Activated CD4-positive, alpha-beta memory T cell treated with anti-CD3 and anti-CD28 coated beads, Interleukin-2, amount 10 ng/mL, durations not matched to agents 7 days and 5 days (primary cell): ENCODE data around the gene PEG3. TPM values are rescaled to one million over a fixed set of nuclear protein-coding genes. Genes with fewer than 3 reads are reported as not detected.
A peak's percentile ranks its signal among the peaks of the same experiment; 100 is the strongest.
"Not testable (repeated sequence)": the region's sequence is repeated elsewhere in the genome, so short reads cannot be mapped to it uniquely, and the experiment has no call there.

Experiments
- CTCF ChIA-PET: fragments of 350-600 bp; sonication (Branson Sonifier 250); formaldehyde crosslinking; loops from one replicate; lab custom pipeline; 2021; ENCODE audit warnings: antibody characterized with exemption, inconsistent platforms; lab: Charles Lee
- POLR2A ChIA-PET: fragments of 350-600 bp; sonication (Branson Sonifier 250); formaldehyde crosslinking; loops from one replicate; lab custom pipeline; 2021; ENCODE audit warnings: antibody characterized with exemption; lab: Charles Lee
- DNase-seq: peaks from one replicate; pipeline ENCODE4 v3.0.0-alpha.2; 2020
- H3K27ac Mint-ChIP-seq: one replicate; pipeline ENCODE4 v1.8.0; 2021; ENCODE audit warnings: mild to moderate bottlenecking, mixed read lengths
- H3K27me3 Mint-ChIP-seq: one replicate; pipeline ENCODE4 v1.8.0; 2021; ENCODE audit warnings: mixed read lengths
- H3K36me3 Mint-ChIP-seq: one replicate; pipeline ENCODE4 v1.8.0; 2021; ENCODE audit warnings: low read depth, mixed read lengths
- H3K4me1 Mint-ChIP-seq: one replicate; pipeline ENCODE4 v1.8.0; 2021; ENCODE audit warnings: mixed read lengths
- H3K4me3 Mint-ChIP-seq: one replicate; pipeline ENCODE4 v1.8.0; 2021; ENCODE audit warnings: mild to moderate bottlenecking, mixed read lengths
- H3K9me3 Mint-ChIP-seq: one replicate; pipeline ENCODE4 v1.8.0; 2021; ENCODE audit warnings: mixed read lengths
- total RNA-seq, 2 experiments: library from RNA; stranded (reverse); gene quantifications; one replicate each; pipeline ENCODE4 v1.2.3, GENCODE V29; 2021

Gene PEG3
- total RNA-seq, 2 experiments from 2014 or later = not detected

GRCh38 chr19:56862741-56863140, 22.2 kb upstream of the PEG3 start:
- no peak for DNase-seq
- ChIA-PET POLR2A (no interaction called here), CTCF (no interaction called here)
- H3K27me3 Mint-ChIP-seq = no peaks in the 10 kb centered on the region
- H3K36me3 Mint-ChIP-seq = no peaks in the 10 kb centered on the region
- H3K4me3 Mint-ChIP-seq = no peak overlapping the region
- peaks cover 44% of the 10 kb centered on the region for H3K9me3 Mint-ChIP-seq
- H3K4me1 Mint-ChIP-seq = no peaks in the 10 kb centered on the region
- no peak overlapping the region for H3K27ac Mint-ChIP-seq

- H3K27me3 Mint-ChIP-seq, H3K4me3 Mint-ChIP-seq, H3K4me1 Mint-ChIP-seq, H3K36me3 Mint-ChIP-seq, H3K27ac Mint-ChIP-seq, CTCF ChIA-PET, POLR2A ChIA-PET, DNase-seq: not testable (repeated sequence)
- H3K9me3 Mint-ChIP-seq = peaks cover 43% of the 10 kb centered on the region
Observed at GRCh38 chr19:56860409-56860808, 19.9 kb upstream of the PEG3 start.

GRCh38 chr19:56858026-56858425, 17.5 kb upstream of the PEG3 start:
- ChIA-PET CTCF (no interaction called here), POLR2A (no interaction called here)
- H3K27me3 Mint-ChIP-seq = no peaks in the 10 kb centered on the region

GRCh38 chr19:56856822-56857221, 16.3 kb upstream of the PEG3 start:
- H3K4me1 Mint-ChIP-seq = no peaks in the 10 kb centered on the region

More at GRCh38 chr19:56858026-56858425, 17.5 kb upstream of the PEG3 start:
- H3K36me3 Mint-ChIP-seq = no peaks in the 10 kb centered on the region
- peaks cover 39% of the 10 kb centered on the region for H3K9me3 Mint-ChIP-seq
- no peaks in the 10 kb centered on the region for H3K4me1 Mint-ChIP-seq
- H3K4me3 Mint-ChIP-seq = no peak overlapping the region
- no peak for DNase-seq
- H3K27ac Mint-ChIP-seq = no peak overlapping the region

DNA sequence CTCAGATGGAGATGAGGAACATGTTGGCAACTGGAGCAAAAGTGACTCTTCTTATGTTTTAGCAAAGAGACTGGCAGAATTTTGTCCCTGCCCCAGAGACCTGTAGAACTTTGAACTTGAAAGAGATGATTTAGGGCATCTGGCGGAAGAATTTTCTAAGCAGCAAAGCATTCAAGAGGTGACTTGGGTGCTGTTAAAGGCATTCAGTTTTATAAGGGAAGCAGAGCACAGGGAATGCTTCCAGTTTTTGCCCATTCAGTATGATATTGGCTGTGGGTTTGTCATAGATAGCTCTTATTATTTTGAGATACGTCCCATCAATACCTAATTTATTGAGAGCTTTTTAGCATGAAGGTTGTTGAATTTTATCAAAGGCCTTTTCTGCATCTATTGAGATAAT, 11.8 kb upstream of the PEG3 start:
- H3K36me3 Mint-ChIP-seq, POLR2A ChIA-PET, H3K27ac Mint-ChIP-seq, DNase-seq, H3K4me3 Mint-ChIP-seq, CTCF ChIA-PET, H3K27me3 Mint-ChIP-seq, H3K4me1 Mint-ChIP-seq: not testable (repeated sequence)
- H3K9me3 Mint-ChIP-seq = peaks cover 43% of the 10 kb centered on the region

More at GRCh38 chr19:56856822-56857221, 16.3 kb upstream of the PEG3 start:
- POLR2A ChIA-PET = no interaction called here
- Mint-ChIP-seq H3K36me3 (no peaks in the 10 kb centered on the region), H3K9me3 (peaks cover 44% of the 10 kb centered on the region), H3K4me3 (no peak overlapping the region), H3K27me3 (no peaks in the 10 kb centered on the region), H3K27ac (no peak overlapping the region)
- no peak for DNase-seq
- CTCF ChIA-PET = no interaction called here

- H3K27ac Mint-ChIP-seq = no peak overlapping the region
- ChIA-PET CTCF (no interaction called here), POLR2A (no interaction called here)
- H3K9me3 Mint-ChIP-seq = peaks cover 35% of the 10 kb centered on the region
- no peak overlapping the region for H3K4me3 Mint-ChIP-seq
- DNase-seq = no peak
- no peaks in the 10 kb centered on the region for H3K36me3 Mint-ChIP-seq
- H3K4me1 Mint-ChIP-seq = no peaks in the 10 kb centered on the region
- H3K27me3 Mint-ChIP-seq = no peaks in the 10 kb centered on the region
Observed at GRCh38 chr19:56848166-56848565, 7.6 kb upstream of the PEG3 start.

DNA sequence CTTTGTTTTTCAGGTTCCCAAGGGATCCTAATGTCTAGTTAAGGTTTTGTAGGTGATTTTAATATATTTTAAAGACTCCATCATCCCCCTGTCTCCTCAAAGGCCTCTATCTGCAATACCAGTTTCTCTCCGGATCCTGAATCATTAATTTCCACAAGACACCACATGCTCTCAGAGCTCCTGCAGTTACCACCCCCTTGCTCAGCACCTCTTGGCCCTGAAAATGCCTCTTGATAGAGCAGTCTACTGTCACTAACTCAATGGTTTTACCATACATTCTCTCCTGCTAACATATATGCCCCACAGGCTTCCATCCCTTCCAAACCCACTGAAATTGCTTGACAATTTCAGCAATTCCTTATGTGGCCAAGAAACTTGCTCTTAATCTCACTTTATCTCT, 1.9 kb upstream of the PEG3 start:
- Mint-ChIP-seq H3K9me3 (peaks cover 32% of the 10 kb centered on the region), H3K4me1 (peaks cover 2% of the 10 kb centered on the region), H3K27me3 (peaks cover 2% of the 10 kb centered on the region), H3K27ac (no peak overlapping the region), H3K36me3 (peaks cover 19% of the 10 kb centered on the region), H3K4me3 (no peak overlapping the region)
- POLR2A ChIA-PET = no interaction called here
- DNase-seq = no peak
- CTCF ChIA-PET = no interaction called here

DNA sequence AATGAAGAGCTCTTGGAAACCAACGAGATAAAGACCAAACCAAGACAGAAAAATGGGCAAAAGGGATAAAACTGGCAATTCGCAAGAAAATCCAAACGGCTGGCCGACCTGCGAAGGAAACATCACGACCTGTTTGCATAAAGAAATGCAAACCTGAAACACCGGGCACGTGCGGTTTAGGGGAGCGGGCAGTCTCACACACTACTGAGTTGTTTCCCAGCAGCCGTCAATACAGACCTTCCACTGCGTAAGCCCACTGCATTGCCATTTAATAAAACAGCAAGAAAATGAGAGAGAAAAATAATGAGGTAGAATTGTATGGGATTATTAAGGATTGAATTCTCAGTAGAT, 642 bp upstream of the PEG3 start:
- Mint-ChIP-seq H3K27me3 (peaks cover 2% of the 10 kb centered on the region), H3K27ac (peak overlapping the region; percentile 0), H3K9me3 (peaks cover 35% of the 10 kb centered on the region), H3K4me1 (peaks cover 2% of the 10 kb centered on the region), H3K4me3 (no peak overlapping the region), H3K36me3 (peaks cover 19% of the 10 kb centered on the region)
- ChIA-PET CTCF (no interaction called here), POLR2A (no interaction called here)
- no peak for DNase-seq

DNA sequence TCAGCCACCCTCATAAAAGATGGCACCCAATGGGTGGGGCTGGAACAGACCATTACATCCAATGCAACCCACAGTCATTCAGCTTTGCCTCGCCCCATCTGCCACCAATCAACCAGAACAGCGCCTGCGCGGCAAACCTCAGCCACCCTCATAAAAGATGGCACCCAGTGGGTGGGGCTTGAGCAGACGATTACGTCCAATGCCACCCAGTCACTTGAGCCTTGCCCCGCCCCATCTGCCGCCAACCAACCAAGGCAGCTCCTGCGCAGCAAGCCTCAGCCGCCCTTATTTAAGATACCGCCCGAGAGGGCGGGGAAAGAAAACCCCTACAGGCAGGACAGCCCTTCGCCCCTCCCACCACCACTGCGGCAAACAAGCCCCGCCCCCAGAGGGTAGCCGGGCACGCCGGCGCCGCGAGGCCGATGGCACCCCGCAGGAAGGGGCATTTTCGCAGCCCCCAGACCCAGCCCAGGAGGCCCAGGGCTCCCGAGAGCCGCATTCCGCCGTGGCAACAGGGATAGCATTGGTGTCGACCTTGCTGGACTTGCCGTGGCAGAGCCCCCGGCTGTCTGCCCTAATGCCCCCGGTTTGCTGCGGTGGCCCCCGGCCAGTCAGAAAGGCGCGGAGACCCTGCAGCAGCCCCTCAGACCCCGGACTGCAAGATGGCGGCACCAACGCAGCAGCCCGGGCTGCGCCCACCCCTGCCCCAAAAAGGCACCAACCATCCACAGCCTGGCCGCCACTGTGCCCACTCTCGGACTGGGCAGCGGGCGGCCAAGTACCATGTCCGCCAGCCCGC, 675 bp downstream of the PEG3 start:
- DNase-seq = no peak
- ChIA-PET CTCF (interaction anchor here (0.7 kb wide), 1 partner anchor 263 kb away, joined by 3 read pairs; no protein-coding TSS in a partner anchor), POLR2A (no interaction called here)
- Mint-ChIP-seq H3K4me1 (peaks cover 2% of the 10 kb centered on the region), H3K9me3 (peaks cover 46% of the 10 kb centered on the region), H3K4me3 (no peak overlapping the region), H3K27me3 (peaks cover 2% of the 10 kb centered on the region), H3K27ac (no peak overlapping the region), H3K36me3 (peaks cover 19% of the 10 kb centered on the region)

DNA sequence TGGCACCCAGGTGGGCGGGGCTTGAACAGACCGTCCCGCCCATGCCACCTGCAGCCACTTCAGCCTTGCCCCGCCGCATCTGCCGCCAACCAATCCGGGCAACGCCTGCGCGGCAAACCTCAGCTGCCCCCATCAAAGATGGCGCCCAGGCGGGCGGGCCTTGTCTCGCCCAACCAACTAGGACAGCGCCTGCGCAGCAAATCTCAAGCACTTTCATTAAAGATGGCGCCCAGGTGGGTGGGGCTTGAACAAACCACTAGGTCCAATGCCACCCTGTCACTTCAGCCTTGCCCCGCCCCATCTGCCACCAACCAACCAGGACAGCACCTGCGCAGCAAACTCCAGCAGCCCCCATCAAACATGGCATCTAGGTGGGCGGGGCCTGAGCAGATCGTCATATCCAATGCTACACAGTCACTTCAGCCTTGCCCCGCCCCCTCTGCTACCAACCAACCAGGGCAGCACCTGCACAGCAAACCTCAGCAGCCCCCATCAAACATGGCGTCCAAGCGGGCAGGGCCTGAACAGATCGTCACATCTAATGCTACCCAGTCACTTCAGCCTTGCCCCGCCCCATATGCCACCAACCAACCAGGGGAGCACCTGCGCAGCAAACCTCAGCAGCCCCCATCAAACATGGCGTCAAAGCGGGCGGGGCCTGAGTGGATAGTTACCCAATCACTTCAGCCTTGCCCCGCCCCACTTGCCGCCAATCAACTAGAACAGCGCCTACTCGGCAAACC, 1.4 kb downstream of the PEG3 start:
- Mint-ChIP-seq H3K27ac (no peak overlapping the region), H3K36me3 (peaks cover 19% of the 10 kb centered on the region), H3K4me3 (no peak overlapping the region), H3K27me3 (peaks cover 2% of the 10 kb centered on the region), H3K4me1 (peaks cover 2% of the 10 kb centered on the region), H3K9me3 (peaks cover 51% of the 10 kb centered on the region)
- DNase-seq = no peak
- ChIA-PET CTCF (interaction anchor here (0.7 kb wide), 1 partner anchor 262 kb away, joined by 3 read pairs; no protein-coding TSS in a partner anchor), POLR2A (no interaction called here)

DNA sequence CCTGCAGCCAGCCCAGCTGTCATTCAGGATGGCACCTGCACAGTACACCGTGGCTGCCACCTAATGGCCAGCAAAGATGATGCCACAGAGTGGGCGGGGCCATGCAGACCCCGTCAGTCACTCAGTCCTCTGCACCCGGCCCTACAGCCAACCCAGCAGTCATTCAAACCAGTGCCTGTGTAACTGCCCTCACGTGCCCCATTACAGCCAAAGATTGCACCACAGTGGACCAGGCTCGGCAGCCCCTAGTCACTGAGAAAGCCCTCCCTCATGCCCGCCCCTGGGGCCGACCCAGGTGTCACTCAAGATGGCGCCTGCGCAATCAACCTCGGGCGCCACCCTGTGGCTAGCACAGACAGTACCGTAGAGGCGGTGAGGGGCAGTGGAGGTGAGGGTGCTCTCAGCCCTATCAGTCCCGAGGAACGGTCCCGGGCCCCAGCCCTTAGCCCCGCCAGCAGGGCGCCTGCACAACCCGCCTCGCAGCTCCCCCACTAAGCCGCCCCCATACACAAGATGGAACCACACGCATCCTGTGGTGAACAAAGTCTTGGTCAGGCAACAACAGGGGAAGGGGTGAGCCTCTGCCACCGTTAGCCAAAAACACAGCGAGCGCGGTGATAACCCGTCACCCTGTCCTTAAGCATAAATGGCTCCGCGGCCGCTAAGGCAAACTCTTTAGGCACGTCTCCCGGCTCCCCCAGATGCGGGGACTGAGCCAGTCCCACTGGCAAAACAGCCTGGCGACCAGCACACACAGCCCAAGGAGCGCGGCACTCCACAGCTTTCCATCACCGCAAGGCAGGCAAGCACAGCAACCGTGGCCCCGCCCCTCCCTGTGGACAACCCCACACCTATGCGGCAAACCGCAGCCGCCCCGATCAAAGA, 2.3 kb downstream of the PEG3 start:
- ChIA-PET POLR2A (no interaction called here), CTCF (no interaction called here)
- Mint-ChIP-seq H3K4me1 (peaks cover 2% of the 10 kb centered on the region), H3K27ac (no peak overlapping the region), H3K4me3 (no peak overlapping the region), H3K27me3 (peaks cover 2% of the 10 kb centered on the region), H3K36me3 (peaks cover 19% of the 10 kb centered on the region), H3K9me3 (peaks cover 56% of the 10 kb centered on the region)
- no peak for DNase-seq

DNA sequence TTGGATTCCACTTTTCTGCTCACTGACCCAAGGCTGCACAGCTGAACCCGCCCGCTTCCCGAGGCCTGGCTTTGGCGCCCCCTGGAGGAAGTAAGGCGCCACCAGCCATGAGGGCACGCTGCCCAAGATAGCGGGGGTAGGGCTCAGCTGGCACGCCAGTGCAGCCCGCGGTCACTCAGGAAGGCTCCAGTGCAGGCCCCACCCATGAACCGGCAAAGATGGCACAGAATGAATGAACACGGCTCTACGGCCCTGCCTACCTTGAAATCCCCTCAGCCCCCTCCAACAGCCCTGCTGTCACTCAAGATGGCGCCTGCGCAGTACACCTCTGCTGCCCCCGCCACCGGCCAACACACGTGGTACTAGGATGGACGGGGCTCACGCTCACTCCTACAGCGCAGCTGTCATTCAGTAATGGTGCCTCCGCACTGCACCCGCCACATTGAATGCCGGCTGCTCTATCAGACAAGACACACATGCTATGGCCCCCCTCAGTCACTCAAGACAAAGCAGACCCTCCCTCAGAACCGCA, 3.0 kb downstream of the PEG3 start:
- CTCF ChIA-PET = no interaction called here
- H3K27me3 Mint-ChIP-seq = peaks cover 2% of the 10 kb centered on the region

DNA sequence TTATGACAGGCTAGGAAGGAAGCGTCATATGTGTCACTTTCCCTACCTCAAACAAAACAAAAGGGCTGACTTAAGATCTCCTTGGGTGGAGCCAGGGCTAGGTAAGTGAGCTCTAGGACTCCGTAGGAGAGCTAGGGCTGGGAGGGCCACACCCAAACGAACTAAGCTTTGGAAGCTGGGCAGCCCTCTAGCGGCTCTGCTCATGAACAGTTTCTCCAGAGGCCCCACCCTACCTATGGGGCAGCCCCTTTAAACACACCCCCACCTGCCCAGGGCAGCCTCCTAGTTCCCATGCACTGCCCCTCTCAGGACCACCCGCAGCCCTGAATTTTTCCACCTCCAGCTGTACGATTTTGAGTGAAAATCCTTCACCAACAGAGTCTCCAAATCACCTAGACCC, 3.5 kb downstream of the PEG3 start:
- H3K4me1 Mint-ChIP-seq = peaks cover 2% of the 10 kb centered on the region
- POLR2A ChIA-PET = no interaction called here
- H3K36me3 Mint-ChIP-seq = peaks cover 19% of the 10 kb centered on the region
- CTCF ChIA-PET = no interaction called here
- H3K4me3 Mint-ChIP-seq = no peak overlapping the region
- no peak for DNase-seq
- peaks cover 2% of the 10 kb centered on the region for H3K27me3 Mint-ChIP-seq
- H3K27ac Mint-ChIP-seq = no peak overlapping the region
- H3K9me3 Mint-ChIP-seq = peaks cover 61% of the 10 kb centered on the region

More for the DNA sequence above, 3.0 kb downstream of the PEG3 start:
- Mint-ChIP-seq H3K9me3 (peaks cover 58% of the 10 kb centered on the region), H3K4me1 (peaks cover 2% of the 10 kb centered on the region), H3K36me3 (peaks cover 19% of the 10 kb centered on the region), H3K4me3 (no peak overlapping the region), H3K27ac (no peak overlapping the region)
- no peak for DNase-seq
- POLR2A ChIA-PET = no interaction called here
